VCaP (cell line): ENCODE measurements around the gene TXNRD2.
"Not testable (repeated sequence)": the region's sequence is repeated elsewhere in the genome, so short reads cannot be mapped to it uniquely, and the experiment has no call there.

ENCODE experiments used
- H3K27ac ChIP-seq: fragments of 450-650 bp; 2 replicates; pipeline ENCODE4 v1.5.1; 2017
- CTCF ChIP-seq: fragments of 450-650 bp; conservative IDR thresholded peaks from 2 replicates; pipeline ENCODE4 v1.5.1; 2017; ENCODE audit warnings: mild to moderate bottlenecking, moderate library complexity

The TXNRD2 gene

DNA sequence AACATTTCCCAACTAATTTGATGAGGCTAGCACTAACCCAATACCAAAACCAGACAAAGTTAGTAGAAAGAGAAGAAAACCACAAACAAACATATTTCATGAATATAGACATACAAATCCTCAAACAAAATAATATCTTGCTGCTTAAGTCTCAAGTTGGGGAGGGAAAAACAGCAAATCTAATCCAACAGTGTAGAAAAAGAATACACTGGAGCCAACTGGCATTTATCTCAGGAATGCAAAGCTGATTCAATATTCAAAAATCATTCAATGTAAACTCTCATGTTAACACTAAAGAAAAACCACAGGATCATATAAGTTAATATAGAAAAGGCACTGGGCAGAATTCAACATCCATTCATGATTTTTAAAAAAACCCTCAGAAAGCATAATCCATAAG, 105.1 kb downstream of the TXNRD2 start:
- H3K27ac ChIP-seq: no peak overlapping the region
- TF ChIP-seq CTCF: no peak

DNA sequence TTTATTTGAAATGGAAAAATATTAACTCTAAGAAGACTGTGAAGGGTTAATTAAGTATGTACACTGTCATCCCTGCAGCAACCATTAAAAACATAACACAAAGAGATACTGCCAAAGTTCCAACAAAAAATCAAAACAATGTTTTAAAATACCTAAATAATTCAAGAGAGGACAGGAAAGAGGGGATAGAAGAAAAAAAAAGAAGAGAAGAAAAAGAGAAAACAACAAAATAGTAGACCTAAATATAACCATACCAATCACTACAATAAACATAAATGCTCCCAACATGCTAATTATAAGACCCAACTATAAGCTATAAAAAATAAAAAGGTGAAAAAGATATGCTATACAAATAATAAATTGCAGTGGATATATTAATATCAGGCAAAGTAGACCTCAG, 107.0 kb downstream of the TXNRD2 start:
- no peak overlapping the region for H3K27ac ChIP-seq
- TF ChIP-seq CTCF: no peak

DNA sequence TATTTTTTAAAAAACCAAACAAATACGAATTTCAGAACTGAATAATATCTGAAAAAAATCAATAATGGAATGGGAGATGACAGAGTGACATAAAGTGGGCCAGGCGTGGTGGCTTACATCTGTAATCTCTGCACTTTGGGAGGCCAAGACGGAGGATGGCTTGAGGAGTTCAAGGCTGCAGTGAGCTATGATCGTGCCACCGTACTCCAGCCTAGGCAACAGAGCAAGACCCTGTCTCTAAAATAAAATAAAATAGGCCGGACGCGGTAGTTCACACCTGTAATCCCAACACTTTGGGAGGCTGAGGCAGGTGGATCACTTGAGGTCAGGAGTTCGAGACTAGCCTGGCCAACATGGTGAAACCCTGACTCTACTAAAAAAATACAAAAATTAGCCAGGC, 108.3 kb downstream of the TXNRD2 start:
- not testable (repeated sequence) for H3K27ac ChIP-seq

DNA sequence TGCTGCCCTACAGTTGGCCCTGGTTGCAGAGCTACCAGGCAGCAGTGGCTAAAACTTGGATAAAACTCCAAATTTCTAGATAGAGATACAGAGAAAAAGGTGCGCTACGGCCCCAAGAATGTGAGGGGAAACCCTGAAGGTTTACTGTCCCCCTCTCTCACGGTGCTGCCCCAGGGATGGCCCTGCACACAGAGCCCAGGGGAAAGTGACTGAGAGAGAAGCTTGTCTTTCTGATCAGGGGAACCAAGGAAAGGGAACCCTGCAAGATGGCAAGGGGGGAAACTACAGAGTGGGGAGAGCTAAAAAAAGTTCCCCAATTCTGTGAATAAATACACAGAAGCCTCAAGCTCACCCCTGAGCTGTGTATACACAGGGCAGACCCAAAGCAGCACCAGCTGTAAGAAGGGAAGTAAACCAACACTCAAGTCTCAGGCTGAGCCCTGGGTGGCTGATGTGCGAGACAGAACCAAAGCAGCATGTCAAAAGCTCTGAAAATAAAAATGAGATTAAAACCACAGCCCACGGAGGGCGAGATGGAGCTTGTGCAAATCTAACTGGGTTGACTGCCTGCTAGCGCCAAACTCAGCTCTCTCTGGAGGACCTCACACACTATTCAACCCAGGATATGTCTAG, 109.0 kb downstream of the TXNRD2 start:
- H3K27ac ChIP-seq: no peak overlapping the region
- no peak for TF ChIP-seq CTCF

DNA sequence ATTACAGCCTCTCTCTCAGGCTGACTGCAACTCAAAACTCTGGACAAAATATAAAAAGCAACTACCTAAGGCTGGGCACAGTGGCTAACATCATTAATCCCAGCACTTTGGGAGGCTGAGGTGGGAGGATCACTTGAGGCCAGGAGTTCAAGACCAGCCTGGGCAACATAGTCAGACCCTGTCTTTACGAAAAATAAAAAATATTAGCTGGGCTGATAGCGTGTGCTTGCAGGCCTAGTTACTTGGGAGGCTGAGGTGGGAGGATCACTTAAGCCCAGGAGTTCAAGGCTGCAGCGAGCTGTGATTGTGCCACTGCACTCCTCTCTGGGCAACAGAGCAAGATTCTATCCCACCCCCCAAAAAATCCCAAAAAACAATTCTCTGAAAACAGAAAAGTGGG, 109.6 kb downstream of the TXNRD2 start:
- not testable (repeated sequence) for H3K27ac ChIP-seq

DNA sequence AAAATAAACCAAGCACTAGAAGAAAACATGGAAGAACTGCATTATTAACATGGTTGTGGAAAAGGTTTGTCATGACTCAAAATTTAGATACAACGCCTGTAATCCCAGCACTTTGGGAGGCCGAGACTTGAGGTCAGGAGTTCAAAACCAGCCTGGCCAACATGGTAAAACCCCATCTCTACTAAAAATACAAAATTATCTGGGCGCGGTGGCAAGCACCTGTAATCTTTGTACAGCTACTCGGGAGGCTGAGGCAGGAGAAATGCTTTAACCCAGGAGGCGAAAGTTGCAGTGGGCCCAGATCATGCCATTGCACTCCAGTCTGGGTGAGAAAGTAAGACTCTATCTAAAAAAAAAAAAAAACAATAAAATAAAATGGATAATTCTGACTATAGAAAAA, 110.6 kb downstream of the TXNRD2 start:
- TF ChIP-seq CTCF: no peak
- no peak overlapping the region for H3K27ac ChIP-seq

- TF ChIP-seq CTCF: no peak
- H3K27ac ChIP-seq: no peak overlapping the region
Observed at GRCh38 chr22:19828035-19828401, 113.6 kb downstream of the TXNRD2 start.

GRCh38 chr22:19827341-19828034, 114.1 kb downstream of the TXNRD2 start:
- TF ChIP-seq CTCF: no peak
- no peak overlapping the region for H3K27ac ChIP-seq

DNA sequence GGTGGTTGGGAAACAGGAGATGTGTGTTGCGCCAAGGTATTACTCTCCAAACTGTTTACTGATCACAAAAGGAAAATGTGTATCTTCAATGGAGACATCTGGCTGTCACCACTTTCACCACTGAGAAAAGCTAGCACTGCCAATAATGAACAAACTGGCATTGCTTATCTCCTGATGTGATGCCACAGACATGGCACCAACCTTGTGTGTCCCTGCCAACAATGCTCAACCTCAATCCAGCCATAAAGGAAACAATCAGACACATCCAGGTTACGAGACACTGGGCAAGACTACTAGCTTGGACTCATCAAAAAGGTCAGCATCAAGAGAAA, 115.0 kb downstream of the TXNRD2 start:
- no peak overlapping the region for H3K27ac ChIP-seq
- TF ChIP-seq CTCF: no peak
